Ectodermal cell (in vitro differentiated cells): ENCODE data around the gene FGF1.
"Not testable (repeated sequence)": the region's sequence is repeated elsewhere in the genome, so short reads cannot be mapped to it uniquely, and the experiment has no call there.

ENCODE experiments used
- H3K27ac ChIP-seq: 2 replicates; pipeline ENCODE4 v1.7.0; 2013; ENCODE audit warnings: mild to moderate bottlenecking, low read depth, low read length; ENCODE audit not compliant: insufficient read depth, poor library complexity, severe bottlenecking
- H3K27me3 ChIP-seq: 2 replicates; pipeline ENCODE4 v1.7.0; 2013; ENCODE audit warnings: mild to moderate bottlenecking, low read length; ENCODE audit not compliant: insufficient read depth, control insufficient read depth, poor library complexity, severe bottlenecking
- H3K36me3 ChIP-seq: one replicate; pipeline ENCODE4 v1.7.0; 2013; ENCODE audit warnings: low read length; ENCODE audit not compliant: control insufficient read depth, insufficient read depth
- H3K4me1 ChIP-seq: one replicate; pipeline ENCODE4 v1.7.0; 2013; ENCODE audit warnings: low read length; ENCODE audit not compliant: control insufficient read depth, insufficient read depth
- H3K4me3 ChIP-seq: 2 replicates; pipeline ENCODE4 v1.7.0; 2013; ENCODE audit warnings: low read depth, low read length, control low read depth; ENCODE audit not compliant: insufficient read depth
- H3K9me3 ChIP-seq: 2 replicates; pipeline ENCODE4 v1.7.0; 2013; ENCODE audit warnings: mild to moderate bottlenecking, low read length, moderate library complexity; ENCODE audit not compliant: control insufficient read depth
- WGBS, 2 experiments: methylation state at CpG; one replicate each; pipeline ENCODE4 v1.1.7; 2013; ENCODE audit warnings: missing lambda C conversion rate in 2 of 2; 5-methylcytosine and 5-hydroxymethylcytosine counted together

FGF1 gene

DNA sequence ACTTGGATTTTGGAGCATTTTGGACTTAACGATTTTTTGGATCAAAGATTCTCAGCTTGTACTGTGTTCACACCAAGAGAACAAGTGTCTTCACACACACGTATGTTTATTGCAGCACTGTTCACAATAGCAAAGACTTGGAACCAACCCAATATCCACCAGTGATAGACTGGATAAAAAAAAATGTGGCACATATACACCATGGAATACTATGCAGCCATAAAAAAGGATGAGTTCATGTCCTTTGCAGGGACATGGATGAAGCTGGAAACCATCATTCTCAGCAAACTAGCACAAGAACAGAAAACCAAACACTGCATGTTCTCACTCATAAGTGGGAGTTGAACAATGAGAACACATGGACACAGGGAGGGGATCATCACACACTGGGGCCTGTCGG, 37.8 kb downstream of the FGF1 start:
- not testable (repeated sequence) for H3K27ac ChIP-seq, H3K4me1 ChIP-seq, H3K9me3 ChIP-seq, H3K36me3 ChIP-seq, H3K27me3 ChIP-seq, H3K4me3 ChIP-seq
- 93 to 97% methylated on average over 2 to 3 of the region's 3 CpGs for WGBS, 2 experiments

DNA sequence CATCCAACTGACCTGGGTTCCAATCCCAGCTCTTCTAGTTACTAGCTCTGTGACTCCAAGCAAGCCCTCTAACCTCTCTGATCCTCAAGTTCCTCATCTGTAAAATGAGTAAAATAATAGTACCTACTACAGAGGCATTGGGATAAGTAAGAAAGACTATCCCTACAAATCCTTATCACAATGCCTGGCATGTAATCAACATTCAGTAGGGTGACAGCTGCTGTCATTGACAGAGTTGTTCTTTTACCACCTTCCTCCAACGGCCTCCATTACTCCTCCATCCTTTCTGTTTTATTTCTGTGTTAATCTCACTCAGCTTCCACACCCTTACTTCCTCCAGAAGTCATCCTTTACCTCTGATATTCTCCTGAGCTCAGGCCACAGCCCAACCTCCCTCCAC, 40.4 kb downstream of the FGF1 start:
- Histone ChIP-seq H3K27me3 (no peaks in the 10 kb centered on the region), H3K36me3 (no peaks in the 10 kb centered on the region), H3K9me3 (no peaks in the 10 kb centered on the region), H3K27ac (no peak overlapping the region), H3K4me1 (no peaks in the 10 kb centered on the region), H3K4me3 (no peak overlapping the region)
- WGBS, 2 experiments = 71 to 81% methylated on average over 1 of the region's 1 CpG

DNA sequence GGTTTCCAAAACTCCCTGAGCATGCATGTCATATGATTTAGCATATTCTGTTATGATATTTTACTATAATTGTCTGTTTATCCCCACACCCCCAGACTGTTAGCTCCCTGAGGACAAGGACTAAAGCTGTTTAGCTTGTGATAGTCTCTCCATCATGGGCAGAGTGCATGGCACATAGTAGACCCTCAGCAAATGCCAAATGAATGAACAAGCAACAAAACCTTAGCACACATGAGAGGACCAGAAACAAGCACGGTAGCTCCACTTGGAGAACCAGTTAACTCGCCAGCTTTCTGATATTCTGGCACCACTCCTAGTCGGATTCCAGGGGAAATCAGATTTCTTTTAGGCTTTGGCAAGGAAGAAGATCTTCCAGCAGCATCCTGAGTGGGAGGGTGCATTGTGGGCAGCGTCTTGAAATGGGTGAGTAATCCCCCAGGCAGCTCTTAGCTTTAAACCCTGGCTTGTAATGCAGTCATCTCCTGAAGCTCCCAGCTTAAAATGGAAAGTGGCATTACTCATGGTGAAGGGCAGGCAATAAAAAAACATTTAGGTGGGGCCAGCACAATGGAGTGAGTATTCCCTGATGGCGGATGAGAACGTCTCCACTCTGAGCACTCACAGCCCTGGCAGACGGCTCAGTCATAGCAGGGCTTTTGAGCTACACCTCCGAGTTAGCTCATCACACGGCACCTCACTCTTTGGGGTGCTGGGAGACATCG, 41.1 kb downstream of the FGF1 start:
- Histone ChIP-seq H3K27me3 (no peaks in the 10 kb centered on the region), H3K27ac (no peak overlapping the region), H3K4me1 (no peaks in the 10 kb centered on the region), H3K4me3 (no peak overlapping the region), H3K36me3 (no peaks in the 10 kb centered on the region), H3K9me3 (no peaks in the 10 kb centered on the region)
- WGBS, 2 experiments = 88 to 91% methylated on average over 10 of the region's 10 CpGs

DNA sequence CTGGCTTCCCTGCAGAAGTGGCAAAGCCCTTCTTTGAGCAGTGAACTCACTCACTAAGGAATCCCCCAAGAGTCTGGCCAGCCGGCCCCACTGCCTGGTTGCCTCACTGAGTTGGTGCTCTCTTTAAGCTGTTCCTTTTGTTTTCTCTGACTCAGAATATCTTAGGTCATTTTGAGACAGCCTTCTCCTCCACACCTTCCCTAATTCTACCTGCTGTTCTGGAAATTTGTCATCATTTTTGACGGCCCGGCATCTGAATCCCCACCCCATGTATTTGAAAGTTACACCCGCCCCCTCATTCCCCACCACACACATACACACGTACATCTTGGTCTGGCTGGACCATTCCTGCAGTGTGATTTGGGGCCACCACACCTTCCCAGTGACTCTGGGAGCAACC, 41.8 kb downstream of the FGF1 start:
- Histone ChIP-seq H3K9me3 (no peaks in the 10 kb centered on the region), H3K27me3 (no peaks in the 10 kb centered on the region), H3K4me1 (no peaks in the 10 kb centered on the region), H3K27ac (no peak overlapping the region), H3K36me3 (no peaks in the 10 kb centered on the region), H3K4me3 (no peak overlapping the region)
- WGBS, 2 experiments = 76 to 77% methylated on average over 5 of the region's 5 CpGs

DNA sequence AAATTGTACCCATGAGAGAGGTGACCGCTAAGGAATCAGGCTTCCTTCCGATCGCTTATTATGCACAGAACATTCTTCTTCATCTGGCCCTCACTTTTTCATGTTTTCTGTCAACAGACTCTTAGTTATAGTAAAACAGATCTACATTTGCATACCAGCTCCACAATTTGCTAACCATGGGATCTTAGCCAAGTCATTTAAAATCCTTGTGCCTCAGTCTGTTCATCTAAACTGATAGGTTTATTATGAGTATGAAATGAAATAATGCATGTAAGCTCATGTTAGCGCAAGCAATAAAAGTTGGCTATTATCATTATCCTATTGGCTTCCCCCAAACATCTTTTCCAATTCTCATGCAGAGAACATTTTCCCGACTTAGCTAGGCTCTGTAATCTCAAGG, 42.3 kb downstream of the FGF1 start:
- H3K27ac ChIP-seq = no peak overlapping the region
- H3K27me3 ChIP-seq = no peaks in the 10 kb centered on the region
- WGBS, 2 experiments = 79 to 84% methylated on average over 5 of the region's 5 CpGs
- H3K4me3 ChIP-seq = no peak overlapping the region
- H3K9me3 ChIP-seq = no peaks in the 10 kb centered on the region
- H3K36me3 ChIP-seq = no peaks in the 10 kb centered on the region
- no peaks in the 10 kb centered on the region for H3K4me1 ChIP-seq

DNA sequence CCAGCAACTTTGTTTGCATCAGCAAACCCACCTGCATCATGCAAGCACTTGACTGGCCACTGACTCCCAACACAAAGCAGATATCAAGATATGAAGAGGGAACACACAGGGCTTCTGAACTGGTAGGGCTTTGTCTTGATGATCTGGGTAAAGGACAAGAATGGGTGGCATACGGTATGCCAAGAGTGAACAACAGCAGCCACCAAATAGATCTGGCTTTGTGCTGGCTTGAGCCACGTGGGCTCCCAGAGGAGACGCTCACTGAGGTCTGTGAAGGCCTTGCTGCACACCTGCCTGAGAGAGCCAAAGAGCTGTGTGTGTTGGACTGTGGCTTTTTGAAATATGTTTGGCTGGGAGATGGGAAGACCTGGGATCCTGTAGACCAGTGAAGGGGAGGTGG, 43.5 kb downstream of the FGF1 start:
- WGBS, 2 experiments = 74 to 82% methylated on average over 3 of the region's 3 CpGs
- Histone ChIP-seq H3K4me3 (no peak overlapping the region), H3K4me1 (no peaks in the 10 kb centered on the region), H3K27ac (no peak overlapping the region), H3K9me3 (no peaks in the 10 kb centered on the region), H3K36me3 (no peaks in the 10 kb centered on the region), H3K27me3 (no peaks in the 10 kb centered on the region)

DNA sequence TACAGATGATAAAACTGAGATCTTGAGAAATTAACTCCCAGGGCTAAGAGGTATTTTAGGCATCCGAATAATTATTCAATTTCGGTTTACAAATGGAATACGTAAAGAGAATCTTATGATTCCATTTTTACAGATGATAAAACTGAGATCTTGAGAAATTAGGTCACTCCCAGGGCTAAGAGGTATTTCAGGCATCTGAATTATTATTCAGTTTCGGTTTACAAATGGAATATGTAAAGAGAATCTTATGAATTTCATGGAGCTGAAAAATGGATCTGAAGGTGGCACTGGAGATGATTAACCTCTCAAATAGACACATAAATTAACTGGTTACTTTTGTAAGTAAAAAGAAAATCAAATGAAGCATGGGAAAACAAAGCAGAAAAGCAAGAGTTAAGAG, 44.2 kb downstream of the FGF1 start:
- WGBS, 2 experiments = 91 to 94% methylated on average over 4 of the region's 4 CpGs

DNA sequence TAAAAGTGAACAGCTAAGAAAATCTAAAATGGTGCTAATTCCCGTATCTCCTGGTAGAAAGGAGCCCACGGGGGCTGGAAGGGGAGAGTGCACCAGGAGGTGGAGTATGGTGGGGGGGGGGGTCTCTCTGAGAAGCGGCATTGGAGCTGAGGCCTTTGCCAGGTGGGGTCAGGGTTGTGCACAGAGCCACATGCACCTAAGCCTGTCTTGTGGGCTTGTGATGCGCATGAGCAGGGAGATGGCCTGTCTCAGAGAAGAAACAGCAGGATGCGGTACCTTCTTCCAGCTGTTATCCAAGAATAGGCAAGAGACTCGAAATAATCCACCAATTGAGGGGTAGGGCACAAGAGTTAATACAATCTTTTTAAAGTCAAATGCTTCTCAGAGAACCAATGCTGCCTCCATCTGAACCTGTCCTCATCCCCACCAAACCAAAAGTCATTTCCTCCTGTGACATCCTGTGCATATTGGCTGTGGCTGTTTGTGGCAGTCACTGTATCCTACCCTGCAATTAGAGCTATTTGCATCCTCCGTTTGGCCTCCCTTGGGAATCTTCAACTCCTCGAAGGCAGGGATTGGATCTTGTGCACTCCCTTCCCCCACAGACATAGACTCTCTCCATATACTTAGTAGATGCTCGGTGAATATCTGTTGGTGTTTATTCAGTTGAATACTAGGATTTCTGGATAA, 45.4 kb downstream of the FGF1 start:
- H3K27ac ChIP-seq = no peak overlapping the region
- WGBS, 2 experiments = 67 to 74% methylated on average over 8 of the region's 9 CpGs
- no peaks in the 10 kb centered on the region for H3K9me3 ChIP-seq
- no peaks in the 10 kb centered on the region for H3K36me3 ChIP-seq
- H3K4me3 ChIP-seq = no peak overlapping the region
- no peaks in the 10 kb centered on the region for H3K27me3 ChIP-seq
- H3K4me1 ChIP-seq = no peaks in the 10 kb centered on the region

More for the DNA sequence above, 44.2 kb downstream of the FGF1 start:
- Histone ChIP-seq H3K36me3 (no peaks in the 10 kb centered on the region), H3K27me3 (no peaks in the 10 kb centered on the region), H3K4me1 (no peaks in the 10 kb centered on the region), H3K4me3 (no peak overlapping the region), H3K9me3 (no peaks in the 10 kb centered on the region), H3K27ac (no peak overlapping the region)

DNA sequence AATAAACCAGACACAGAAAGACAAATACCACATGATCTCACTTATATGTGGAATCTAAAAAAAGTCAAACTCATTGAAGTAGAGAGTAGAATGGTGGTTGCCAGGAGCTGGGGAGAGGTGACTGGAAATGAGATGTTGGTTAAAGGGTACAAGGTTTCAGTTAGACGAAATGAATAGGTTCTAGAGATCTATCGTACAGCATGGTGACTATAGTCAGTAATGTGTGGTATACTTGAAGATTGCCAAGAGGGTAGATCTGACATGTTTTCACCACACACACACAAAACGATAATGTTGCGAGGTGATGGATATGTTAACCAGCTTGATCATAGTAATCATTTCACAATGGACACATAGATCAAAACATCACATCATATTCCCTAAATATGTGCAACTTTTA, 46.4 kb downstream of the FGF1 start:
- H3K4me1 ChIP-seq = no peaks in the 10 kb centered on the region
- 67 to 85% methylated on average over 2 to 4 of the region's 4 CpGs for WGBS, 2 experiments
- H3K36me3 ChIP-seq = no peaks in the 10 kb centered on the region
- no peak overlapping the region for H3K27ac ChIP-seq
- H3K27me3 ChIP-seq = no peaks in the 10 kb centered on the region
- H3K4me3 ChIP-seq = no peak overlapping the region
- H3K9me3 ChIP-seq = no peaks in the 10 kb centered on the region

DNA sequence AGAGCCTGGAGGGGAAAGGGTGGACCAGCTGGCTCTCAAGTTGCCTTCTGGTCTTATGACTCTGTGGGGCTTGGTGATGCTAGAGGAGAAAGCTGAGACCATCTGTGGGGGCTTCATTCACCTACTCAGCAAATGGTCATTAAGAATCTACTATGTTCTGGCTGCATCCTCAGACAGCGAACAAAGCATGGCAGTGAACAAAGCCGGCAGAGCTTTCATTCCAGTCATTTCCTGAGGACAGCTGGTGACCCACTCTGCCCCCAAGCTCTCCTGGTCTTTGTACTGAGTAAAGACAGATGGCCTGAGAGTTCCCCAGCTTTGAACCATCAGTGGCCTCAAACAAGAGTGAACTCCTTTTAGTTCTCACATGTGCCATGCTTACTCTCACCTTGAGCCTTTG, 48.0 kb downstream of the FGF1 start:
- Histone ChIP-seq H3K36me3 (no peaks in the 10 kb centered on the region), H3K27me3 (no peaks in the 10 kb centered on the region), H3K4me1 (no peaks in the 10 kb centered on the region), H3K4me3 (no peak overlapping the region), H3K9me3 (no peaks in the 10 kb centered on the region), H3K27ac (no peak overlapping the region)
- 88 to 97% methylated on average over 2 of the region's 2 CpGs for WGBS, 2 experiments
